Stimulated activated naive B cell treated with anti-CD40 and anti-IgM and Interleukin-4, amounts not matched to agents 10 μg/mL and 1 μg/mL and 100 μg/mL, for 72 hours (primary cell): ENCODE results near the gene OR8B4.
A peak's percentile ranks its signal among the peaks of the same experiment; 100 is the strongest.
"Not testable (repeated sequence)": the region's sequence is repeated elsewhere in the genome, so short reads cannot be mapped to it uniquely, and the experiment has no call there.

ENCODE experiments used
- ATAC-seq, 2 donors: fragments of 150-1000 bp; cut with Tn5 transposase; replicated peaks; 2 replicates each; pipeline ENCODE4 v1.10.0; 2021; ENCODE audit warnings: moderate library complexity in 1 of 2
- DNase-seq: peaks from one replicate; pipeline ENCODE4 v3.0.0; 2021
- H3K27ac Mint-ChIP-seq: one replicate; pipeline ENCODE4 v1.8.0; 2022; ENCODE audit warnings: mild to moderate bottlenecking, mixed read lengths
- H3K27me3 Mint-ChIP-seq, 2 donors: one replicate each; pipeline ENCODE4 v1.8.0; 2022; ENCODE audit warnings: mixed read lengths in 2 of 2
- H3K36me3 Mint-ChIP-seq, 2 donors: one replicate each; pipeline ENCODE4 v1.8.0; 2022; ENCODE audit warnings: mixed read lengths in 2 of 2, mild to moderate bottlenecking in 1 of 2
- H3K4me1 Mint-ChIP-seq, 2 donors: one replicate each; pipeline ENCODE4 v1.8.0; 2022; ENCODE audit warnings: mixed read lengths in 2 of 2, mild to moderate bottlenecking in 1 of 2
- H3K4me3 Mint-ChIP-seq, 2 donors: one replicate each; pipeline ENCODE4 v1.8.0; 2022; ENCODE audit warnings: mild to moderate bottlenecking in 2 of 2, mixed read lengths in 2 of 2, moderate library complexity in 1 of 2
- H3K9me3 Mint-ChIP-seq, 2 donors: one replicate each; pipeline ENCODE4 v1.8.0; 2022; ENCODE audit warnings: mixed read lengths in 2 of 2, mild to moderate bottlenecking in 1 of 2

OR8B4 gene

GRCh38 chr11:124442442-124442841 lies 17.8 kb upstream of the OR8B4 start:
- H3K9me3 Mint-ChIP-seq: peaks cover 0 to 2% of the 10 kb centered on the region in 2 donors
- H3K27ac Mint-ChIP-seq: no peak overlapping the region
- no peaks in the 10 kb centered on the region for H3K4me1 Mint-ChIP-seq
- H3K4me3 Mint-ChIP-seq: no peak overlapping the region
- H3K36me3 Mint-ChIP-seq: no peaks in the 10 kb centered on the region
- H3K27me3 Mint-ChIP-seq: peaks cover 11 to 17% of the 10 kb centered on the region in 2 donors
- ATAC-seq (no peak), DNase-seq (no peak)

DNA sequence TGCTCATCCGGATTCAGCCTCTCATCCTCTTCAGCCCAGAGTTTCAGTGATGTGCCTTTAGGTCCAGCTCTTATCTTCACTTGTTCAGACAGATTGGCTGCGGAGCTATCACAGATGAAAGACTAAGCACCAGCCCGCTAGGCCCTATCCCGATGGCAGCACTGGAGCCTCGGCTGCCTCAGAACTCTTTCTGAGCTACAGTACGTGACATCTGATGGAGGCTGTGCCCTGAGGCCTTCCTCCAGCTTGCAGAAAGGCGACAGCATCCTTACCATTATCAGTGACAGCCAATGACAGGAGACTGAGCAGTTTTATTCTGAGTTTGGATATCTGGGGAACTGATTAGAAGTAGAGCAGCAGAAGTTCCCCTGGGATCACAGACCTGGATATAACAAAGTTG lies 16.8 kb upstream of the OR8B4 start:
- Mint-ChIP-seq H3K27ac (no peak overlapping the region), H3K9me3 (peaks cover 0 to 2% of the 10 kb centered on the region in 2 donors), H3K27me3 (peaks cover 11 to 17% of the 10 kb centered on the region in 2 donors), H3K4me3 (no peak overlapping the region), H3K36me3 (no peaks in the 10 kb centered on the region), H3K4me1 (no peaks in the 10 kb centered on the region)
- DNase-seq (no peak), ATAC-seq (no peak)

DNA sequence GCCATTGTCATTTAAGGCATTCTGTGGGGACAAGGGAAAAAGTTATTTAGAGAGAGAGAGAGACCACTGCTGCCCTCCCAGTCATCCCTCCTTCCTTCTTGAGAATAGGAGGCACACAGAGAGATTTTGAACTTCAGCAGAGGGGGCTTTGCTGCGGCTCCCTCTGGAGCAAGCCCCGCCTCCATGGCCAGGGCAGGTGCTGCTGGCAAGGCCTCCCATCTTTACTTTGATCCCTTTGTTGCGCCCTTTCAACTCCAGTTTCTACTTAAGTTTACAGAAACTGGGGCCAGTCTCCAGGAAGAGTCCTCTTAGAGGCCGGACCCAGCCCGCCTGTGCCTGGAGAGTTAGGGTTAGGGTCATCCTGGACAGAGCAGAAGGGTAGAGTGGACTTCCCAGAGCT lies 16.4 kb upstream of the OR8B4 start:
- no peak overlapping the region for H3K4me3 Mint-ChIP-seq
- ATAC-seq (no peak), DNase-seq (no peak)
- no peak overlapping the region for H3K27ac Mint-ChIP-seq
- peaks cover 0 to 2% of the 10 kb centered on the region in 2 donors for H3K9me3 Mint-ChIP-seq
- peaks cover 13 to 17% of the 10 kb centered on the region in 2 donors for H3K27me3 Mint-ChIP-seq
- no peaks in the 10 kb centered on the region for H3K36me3 Mint-ChIP-seq
- no peaks in the 10 kb centered on the region for H3K4me1 Mint-ChIP-seq

- Mint-ChIP-seq H3K36me3 (no peaks in the 10 kb centered on the region), H3K9me3 (peaks cover 0 to 2% of the 10 kb centered on the region in 2 donors), H3K4me3 (no peak overlapping the region), H3K27me3 (peaks cover 17 to 18% of the 10 kb centered on the region in 2 donors), H3K27ac (no peak overlapping the region), H3K4me1 (no peaks in the 10 kb centered on the region)
- DNase-seq (no peak), ATAC-seq (no peak)
These were observed 15.9 kb upstream of the OR8B4 start for GRCh38 chr11:124440608-124441007.

DNA sequence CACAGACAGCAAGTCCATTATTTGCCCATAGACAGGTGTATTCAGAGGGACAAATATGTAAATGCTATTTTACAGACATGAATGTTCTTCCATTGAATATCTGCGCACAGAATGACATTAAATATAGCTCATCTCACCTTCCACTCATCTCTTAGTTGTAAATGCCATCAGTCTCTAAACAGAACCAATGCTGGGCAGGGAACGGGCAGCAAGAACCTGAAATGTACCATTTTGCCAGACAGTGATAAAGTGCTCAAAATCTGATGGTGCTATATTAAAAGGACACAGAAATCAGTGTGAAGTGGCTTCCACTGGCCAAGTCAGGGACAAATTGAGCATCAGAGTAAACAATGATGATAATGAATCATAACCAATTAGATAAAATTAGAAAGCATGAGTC lies 10.0 kb upstream of the OR8B4 start:
- no peak overlapping the region for H3K4me3 Mint-ChIP-seq
- no peak overlapping the region for H3K27ac Mint-ChIP-seq
- H3K9me3 Mint-ChIP-seq: peaks cover 1 to 2% of the 10 kb centered on the region in 2 donors
- DNase-seq (no peak), ATAC-seq (no peak)
- peaks cover 14 to 18% of the 10 kb centered on the region in 2 donors for H3K27me3 Mint-ChIP-seq
- no peaks in the 10 kb centered on the region for H3K4me1 Mint-ChIP-seq
- H3K36me3 Mint-ChIP-seq: no peaks in the 10 kb centered on the region

GRCh38 chr11:124429599-124429998 lies 4.9 kb upstream of the OR8B4 start:
- H3K36me3 Mint-ChIP-seq: no peaks in the 10 kb centered on the region
- peaks cover 4 to 8% of the 10 kb centered on the region in 2 donors for H3K9me3 Mint-ChIP-seq
- DNase-seq (no peak), ATAC-seq (no peak)
- no peaks in the 10 kb centered on the region for H3K4me1 Mint-ChIP-seq
- H3K27me3 Mint-ChIP-seq: peaks cover 7 to 10% of the 10 kb centered on the region in 2 donors
- H3K4me3 Mint-ChIP-seq: no peak overlapping the region
- no peak overlapping the region for H3K27ac Mint-ChIP-seq

GRCh38 chr11:124421043-124421442 lies 3.6 kb downstream of the OR8B4 start:
- H3K27me3 Mint-ChIP-seq: peaks cover 26 to 57% of the 10 kb centered on the region in 2 donors
- H3K36me3 Mint-ChIP-seq: no peaks in the 10 kb centered on the region
- DNase-seq (no peak), ATAC-seq (no peak)
- H3K9me3 Mint-ChIP-seq: no peaks in the 10 kb centered on the region
- H3K4me1 Mint-ChIP-seq: no peaks in the 10 kb centered on the region
- no peak overlapping the region for H3K4me3 Mint-ChIP-seq
- H3K27ac Mint-ChIP-seq: no peak overlapping the region

DNA sequence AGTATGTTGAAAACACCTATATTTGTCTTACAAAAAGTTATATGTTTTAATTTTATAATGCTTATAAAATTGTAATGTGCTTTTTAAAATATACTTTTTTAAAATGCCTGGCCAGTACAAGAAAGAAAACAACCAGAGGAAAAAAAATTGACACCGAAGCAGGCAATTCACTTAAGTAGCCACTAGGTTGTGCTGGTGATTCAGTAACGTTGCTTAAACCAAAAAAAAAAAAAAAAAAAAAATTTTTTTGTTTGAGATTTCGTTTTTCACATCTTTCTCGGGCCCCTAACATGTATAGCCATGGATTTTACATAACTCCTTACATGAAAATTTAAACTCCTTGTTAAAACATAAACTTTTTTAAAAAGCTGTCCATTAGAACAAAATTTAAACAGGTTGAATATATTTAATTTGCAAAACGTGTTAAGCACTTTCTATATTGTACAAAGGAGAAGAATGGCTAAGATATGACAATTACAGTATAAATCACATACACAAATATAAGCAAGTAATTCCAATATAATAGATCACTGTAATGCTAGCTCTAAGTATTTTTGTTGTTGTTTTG lies 9.2 kb downstream of the OR8B4 start:
- no peaks in the 10 kb centered on the region for H3K4me1 Mint-ChIP-seq
- H3K27me3 Mint-ChIP-seq: peaks cover 22 to 34% of the 10 kb centered on the region in 2 donors
- no peaks in the 10 kb centered on the region for H3K9me3 Mint-ChIP-seq
- ATAC-seq: no peak
- DNase-seq: no peak
- no peak overlapping the region for H3K27ac Mint-ChIP-seq
- no peak overlapping the region for H3K4me3 Mint-ChIP-seq
- H3K36me3 Mint-ChIP-seq: no peaks in the 10 kb centered on the region

- Mint-ChIP-seq H3K27ac (no peak overlapping the region), H3K4me1 (peaks cover 0 to 5% of the 10 kb centered on the region in 2 donors), H3K36me3 (no peaks in the 10 kb centered on the region), H3K4me3 (no peak overlapping the region), H3K27me3 (peaks cover 24 to 34% of the 10 kb centered on the region in 2 donors), H3K9me3 (no peaks in the 10 kb centered on the region)
- ATAC-seq (no peak), DNase-seq (no peak)
These were observed 14.8 kb downstream of the OR8B4 start for GRCh38 chr11:124409906-124410305.

GRCh38 chr11:124405581-124405980 lies 19.1 kb downstream of the OR8B4 start:
- Mint-ChIP-seq H3K36me3 (peaks cover 0 to 3% of the 10 kb centered on the region in 2 donors), H3K27me3 (peaks cover 12 to 19% of the 10 kb centered on the region in 2 donors), H3K27ac (no peak overlapping the region), H3K4me3 (no peak overlapping the region), H3K4me1 (peaks cover 0 to 5% of the 10 kb centered on the region in 2 donors), H3K9me3 (no peaks in the 10 kb centered on the region)
- no peak for ATAC-seq
- DNase-seq: no peak

GRCh38 chr11:124403186-124403585 lies 21.5 kb downstream of the OR8B4 start:
- H3K4me3 Mint-ChIP-seq, H3K4me1 Mint-ChIP-seq, H3K27me3 Mint-ChIP-seq, DNase-seq, H3K36me3 Mint-ChIP-seq, ATAC-seq, H3K27ac Mint-ChIP-seq, H3K9me3 Mint-ChIP-seq: not testable (repeated sequence)

DNA sequence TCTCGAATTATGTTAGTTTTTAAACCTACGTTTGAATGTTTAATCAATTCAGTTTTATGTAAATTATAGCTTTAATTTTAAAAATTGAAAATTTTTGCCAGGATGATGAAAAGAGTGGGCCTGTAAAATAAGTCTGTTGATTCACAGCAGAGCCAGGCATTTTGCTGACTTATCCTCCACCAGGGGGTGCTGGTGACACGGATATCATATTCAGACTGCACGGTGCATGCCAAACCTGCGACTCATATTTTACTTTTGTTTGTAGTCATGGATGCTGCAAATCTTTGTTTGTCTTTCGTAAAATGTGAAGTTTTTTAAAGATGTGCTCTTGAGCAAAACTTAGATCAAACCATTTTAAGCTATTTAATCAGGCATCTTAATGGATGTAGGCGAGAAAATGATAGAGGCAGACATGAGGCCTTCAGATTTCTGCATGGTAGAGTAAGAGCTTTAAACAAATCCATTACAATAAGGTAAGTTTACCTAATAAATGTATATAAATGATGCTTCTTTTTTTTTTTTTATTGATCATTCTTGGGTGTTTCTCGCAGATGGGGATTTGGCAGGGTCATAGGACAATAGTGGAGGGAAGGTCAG lies 22.2 kb downstream of the OR8B4 start:
- peak; percentile 84 to 85 for ATAC-seq
- H3K4me3 Mint-ChIP-seq: no peak overlapping the region
- H3K4me1 Mint-ChIP-seq: peaks cover 0 to 5% of the 10 kb centered on the region in 2 donors
- DNase-seq: peak; percentile 28
- no peak overlapping the region for H3K27ac Mint-ChIP-seq
- H3K36me3 Mint-ChIP-seq: peaks cover 0 to 3% of the 10 kb centered on the region in 2 donors
- H3K9me3 Mint-ChIP-seq: no peaks in the 10 kb centered on the region
- H3K27me3 Mint-ChIP-seq: no peaks in the 10 kb centered on the region

DNA sequence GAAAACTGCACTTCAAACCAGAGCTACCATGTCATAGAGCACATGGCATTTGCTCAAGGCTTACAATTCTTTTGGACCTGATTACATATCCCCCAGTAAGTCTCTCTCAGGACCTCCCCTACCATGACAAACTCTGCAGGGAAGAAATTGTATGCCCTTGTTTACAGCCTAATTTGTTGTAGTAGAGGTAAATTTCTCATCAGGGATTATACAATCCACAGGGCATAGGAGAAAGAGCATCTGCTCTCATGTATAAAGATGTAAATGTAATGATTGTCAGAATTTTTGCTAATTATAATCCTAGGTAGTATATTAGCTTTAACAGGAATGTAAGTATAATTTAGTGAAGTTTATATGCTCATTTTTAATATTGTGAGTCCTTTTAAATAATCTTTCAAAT lies 25.7 kb downstream of the OR8B4 start, which contains the start of gene OR8B3:
Gene OR8B3, minus strand, starts transcription at position 101 of the 400 bp plus-strand sequence. CDS start 1,673 bp downstream, outside the sequence.
- H3K27me3 Mint-ChIP-seq: no peaks in the 10 kb centered on the region
- no peak for ATAC-seq
- no peak for DNase-seq
- no peaks in the 10 kb centered on the region for H3K9me3 Mint-ChIP-seq
- no peaks in the 10 kb centered on the region for H3K4me1 Mint-ChIP-seq
- peaks cover 0 to 3% of the 10 kb centered on the region in 2 donors for H3K36me3 Mint-ChIP-seq
- H3K27ac Mint-ChIP-seq: no peak within 1 kb of the TSS
- no peak within 1 kb of the TSS for H3K4me3 Mint-ChIP-seq

DNA sequence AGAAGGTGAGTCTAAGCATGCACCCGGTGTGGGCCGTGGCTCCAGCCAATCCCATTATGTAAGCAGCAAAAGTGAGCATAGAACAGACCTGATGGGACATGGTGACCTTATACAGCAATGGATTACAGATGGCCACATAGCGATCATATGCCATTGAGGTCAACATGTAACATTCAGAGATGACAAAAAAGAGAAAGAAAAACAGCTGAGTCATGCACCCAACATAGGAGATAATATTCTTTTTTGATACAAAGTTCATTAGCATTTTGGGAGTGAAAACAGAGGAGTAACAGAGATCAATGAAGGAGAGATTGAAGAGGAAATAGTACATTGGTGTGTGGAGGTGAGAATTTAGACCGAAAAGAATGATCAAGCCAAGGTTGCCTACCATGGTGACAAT lies 27.8 kb downstream of the OR8B4 start:
- H3K36me3 Mint-ChIP-seq: not testable (repeated sequence)

DNA sequence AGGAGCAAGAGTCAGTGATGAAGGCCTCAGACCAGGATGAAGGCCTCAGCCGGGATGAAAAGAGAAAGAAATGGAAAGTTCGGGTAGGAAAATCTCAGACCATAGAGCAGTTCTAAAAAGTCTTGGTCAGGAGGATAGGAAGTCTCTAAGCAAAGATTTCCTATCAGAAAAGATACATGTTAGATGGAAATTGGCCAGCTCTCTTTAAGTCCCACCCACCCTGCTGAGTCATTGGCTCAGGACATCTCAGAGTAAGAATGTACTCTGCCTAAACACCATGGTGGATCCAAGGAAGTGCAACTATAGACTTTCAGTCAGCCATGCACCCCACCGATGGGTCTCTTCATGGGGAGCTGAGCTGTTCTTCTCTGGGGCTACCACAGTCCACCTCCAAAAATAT lies 30.3 kb downstream of the OR8B4 start:
- DNase-seq (no peak), ATAC-seq (peak in 1 of 2 donors; percentile 27)

More for the DNA sequence above, 27.8 kb downstream of the OR8B4 start:
- DNase-seq, H3K27me3 Mint-ChIP-seq, H3K4me3 Mint-ChIP-seq, ATAC-seq, H3K4me1 Mint-ChIP-seq, H3K27ac Mint-ChIP-seq, H3K9me3 Mint-ChIP-seq: not testable (repeated sequence)

More for the DNA sequence above, 30.3 kb downstream of the OR8B4 start:
- Mint-ChIP-seq H3K9me3 (no peaks in the 10 kb centered on the region), H3K27ac (no peak overlapping the region), H3K36me3 (no peaks in the 10 kb centered on the region), H3K4me1 (no peaks in the 10 kb centered on the region), H3K27me3 (peaks cover 7 to 12% of the 10 kb centered on the region in 2 donors), H3K4me3 (no peak overlapping the region)
